ENCODE measurements around the gene LARP4B. TPM values are rescaled to one million over a fixed set of nuclear protein-coding genes. Genes with fewer than 3 reads are reported as not detected.

The LARP4B gene
- total and polyA plus RNA-seq, 2 of the 13 experiments (the other 11 are each of a cell fraction or from before 2014, with no cell fraction given), result 19.5 to 30.2 TPM

- TF ChIP-seq ZNF275 (CRISPR knock-in tag; IDR thresholded peaks at IDR 0.05; ENCODE audit: borderline replicate concordance), result no peak
- no peak for TF ChIP-seq BRCA1 (CRISPR knock-in tag; IDR thresholded peaks at IDR 0.05)
- TF ChIP-seq RFXAP (CRISPR knock-in tag; IDR thresholded peaks at IDR 0.05; ENCODE audit: borderline replicate concordance), result peak; percentile 87
- no peak for TF ChIP-seq GATA4 (IDR thresholded peaks at IDR 0.05; ENCODE audit: borderline replicate concordance, low read depth)
- TF ChIP-seq CEBPB (IDR thresholded peaks at IDR 0.05; ENCODE audit: borderline replicate concordance, low read depth, low read length), result no peak
- TF ChIP-seq GABPA (IDR thresholded peaks at IDR 0.05; ENCODE audit: low read depth, low read length), result peak; percentile 85
- peak; percentile 86 for TF ChIP-seq GABPA (CRISPR knock-in tag; IDR thresholded peaks at IDR 0.05; ENCODE audit: low read depth)
- TF ChIP-seq KMT2A (CRISPR knock-in tag; IDR thresholded peaks at IDR 0.05), result peak; percentile 53; the same call in 1 of the 2 replicates
- peak; percentile 70 for TF ChIP-seq YEATS4 (CRISPR knock-in tag; IDR thresholded peaks at IDR 0.05; ENCODE audit: borderline replicate concordance)
- TF ChIP-seq HNRNPK (IDR thresholded peaks at IDR 0.05; ENCODE audit: low read depth, low read length, poor library complexity, severe bottlenecking), result peak; percentile 6
- no peak for TF ChIP-seq ZBTB43 (CRISPR knock-in tag; conservative IDR thresholded peaks at IDR 0.05)
- no peak for TF ChIP-seq RELA (CRISPR knock-in tag; IDR thresholded peaks at IDR 0.05)
- TF ChIP-seq RFXANK (CRISPR knock-in tag; IDR thresholded peaks at IDR 0.05), result peak; percentile 86; the same call in 1 of the 2 replicates
- TF ChIP-seq E2F1 (CRISPR knock-in tag; IDR thresholded peaks at IDR 0.05), result peak; percentile 87
- peak; percentile 74; the same call in 1 of the 2 replicates for TF ChIP-seq ARID4A (CRISPR knock-in tag; IDR thresholded peaks at IDR 0.05; ENCODE audit: borderline replicate concordance)
- peak; percentile 51 for TF ChIP-seq MAX (IDR thresholded peaks at IDR 0.05)
- TF ChIP-seq POLR2G (IDR thresholded peaks at IDR 0.05; ENCODE audit: low read depth, low read length), result peak; percentile 77
- peak; percentile 93 for TF ChIP-seq SP2 (CRISPR knock-in tag; IDR thresholded peaks at IDR 0.05)
- no peak for TF ChIP-seq SAFB2 (CRISPR knock-in tag; IDR thresholded peaks at IDR 0.05; ENCODE audit: borderline replicate concordance, low read depth)
These were observed at the start of gene LARP4B (continued) for GRCh38 chr10:931326-932318.
